Ishikawa (cell line): ENCODE measurements around the gene PCCA.

Experiments used
- CEBPB ChIP-seq: IDR thresholded peaks from 2 replicates; pipeline ENCODE4 v1.6.1; 2012
- CREB1 ChIP-seq: IDR thresholded peaks from 2 replicates; pipeline ENCODE4 v1.6.1; 2012; ENCODE audit warnings: low read depth
- EGR1 ChIP-seq: IDR thresholded peaks from 2 replicates; pipeline ENCODE4 v1.6.1; 2012
- EP300 ChIP-seq: IDR thresholded peaks from 2 replicates; pipeline ENCODE4 v1.6.1; 2012; ENCODE audit warnings: borderline replicate concordance
- FOXM1 ChIP-seq: IDR thresholded peaks from 2 replicates; pipeline ENCODE4 v1.6.1; 2012; ENCODE audit warnings: low read depth, borderline replicate concordance
- MAX ChIP-seq: IDR thresholded peaks from 2 replicates; pipeline ENCODE4 v1.6.1; 2012
- NFIC ChIP-seq: IDR thresholded peaks from 2 replicates; pipeline ENCODE4 v1.6.1; 2012
- RAD21 ChIP-seq: IDR thresholded peaks from 2 replicates; pipeline ENCODE4 v1.6.1; 2012; ENCODE audit warnings: low read depth
- REST ChIP-seq: IDR thresholded peaks from 2 replicates; pipeline ENCODE4 v1.6.1; 2012; ENCODE audit warnings: low read depth, mild to moderate bottlenecking
- TAF1 ChIP-seq: IDR thresholded peaks from 2 replicates; pipeline ENCODE4 v1.6.1; 2012; ENCODE audit warnings: low read depth, mild to moderate bottlenecking
- TCF12 ChIP-seq: IDR thresholded peaks from 2 replicates; pipeline ENCODE4 v1.6.1; 2012; ENCODE audit warnings: low read depth
- TEAD4 ChIP-seq: IDR thresholded peaks from 2 replicates; pipeline ENCODE4 v1.6.1; 2012
- USF1 ChIP-seq: IDR thresholded peaks from 2 replicates; pipeline ENCODE4 v1.6.1; 2012
- YY1 ChIP-seq: IDR thresholded peaks from 2 replicates; pipeline ENCODE4 v1.6.1; 2012; ENCODE audit warnings: low read depth
- ZBTB7A ChIP-seq: IDR thresholded peaks from 2 replicates; pipeline ENCODE4 v1.6.1; 2012; ENCODE audit warnings: low read depth

The PCCA gene

GRCh38 chr13:100397627-100398026 is 308.7 kb downstream of the PCCA start:
- TF ChIP-seq RAD21: no peak
- no peak for TF ChIP-seq TAF1
- no peak for TF ChIP-seq YY1
- TF ChIP-seq REST: no peak
- no peak for TF ChIP-seq EGR1
- no peak for TF ChIP-seq CEBPB
- no peak for TF ChIP-seq TCF12
- TF ChIP-seq CREB1: no peak
- no peak for TF ChIP-seq FOXM1
- TF ChIP-seq TEAD4: no peak

GRCh38 chr13:100398360-100398759 is 309.5 kb downstream of the PCCA start:
- TF ChIP-seq FOXM1 (peak; percentile 91), YY1 (no peak), TCF12 (peak; percentile 86), EP300 (peak; percentile 90), CREB1 (no peak), NFIC (peak; percentile 95), RAD21 (peak; percentile 8; the same call in 1 of the 2 replicates), MAX (no peak), ZBTB7A (no peak), TAF1 (no peak), REST (no peak), CEBPB (0 out of 2 replicates have a peak, but pooled peaks have one; percentile 9), USF1 (no peak), EGR1 (no peak), TEAD4 (peak; percentile 84)

- TF ChIP-seq TCF12 (peak; percentile 96), FOXM1 (peak; percentile 96), TAF1 (no peak), EP300 (peak; percentile 98), ZBTB7A (no peak), USF1 (no peak), EGR1 (no peak), RAD21 (no peak; the same call in 1 of the 2 replicates), TEAD4 (peak; percentile 91), MAX (0 out of 2 replicates have a peak, but pooled peaks have one; percentile 21), YY1 (no peak), REST (no peak), CEBPB (peak; percentile 92), NFIC (peak; percentile 89), CREB1 (no peak)
Observed at GRCh38 chr13:100399455-100399854, 310.6 kb downstream of the PCCA start.

GRCh38 chr13:100403675-100404074 is 314.8 kb downstream of the PCCA start:
- TF ChIP-seq TEAD4: no peak
- TF ChIP-seq TAF1: no peak
- TF ChIP-seq REST: no peak
